Eye (tissue), 1 donor: ENCODE results near the gene HNRNPA3.
"Not testable (repeated sequence)": the region's sequence is repeated elsewhere in the genome, so short reads cannot be mapped to it uniquely, and the experiment has no call there.

Experiments used
- DNase-seq: peaks from one replicate; pipeline ENCODE4 v3.0.0-alpha.2; 2015

HNRNPA3 gene

DNA sequence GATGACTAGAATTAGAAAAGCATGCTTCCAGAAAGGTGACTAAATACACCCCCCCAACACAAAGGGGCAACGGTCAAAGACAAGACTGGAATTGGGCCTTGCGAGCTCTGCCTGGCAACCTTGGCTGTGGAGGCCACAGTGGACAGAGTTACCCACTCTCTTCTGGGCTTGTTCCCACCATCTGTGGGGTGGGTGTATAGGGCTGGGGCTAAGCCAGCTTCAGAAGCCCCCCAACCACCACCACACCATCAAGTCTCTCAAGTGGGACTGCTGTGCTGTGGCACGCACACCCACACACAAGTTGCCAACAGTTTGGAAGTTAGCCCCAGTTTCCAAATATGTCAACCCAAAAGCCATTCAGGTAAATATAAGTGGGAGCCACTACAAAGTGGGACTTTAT, 44.1 kb downstream of the HNRNPA3 start:
- no peak for DNase-seq

- no peak for DNase-seq
Observed at GRCh38 chr2:177257471-177257870, 44.9 kb downstream of the HNRNPA3 start.

- no peak for DNase-seq
Observed at GRCh38 chr2:177258059-177258458, 45.5 kb downstream of the HNRNPA3 start.

- DNase-seq: no peak
Observed at GRCh38 chr2:177260379-177260778, 47.8 kb downstream of the HNRNPA3 start.

- DNase-seq: peak; percentile 19
Observed at GRCh38 chr2:177261116-177262060, 48.8 kb downstream of the HNRNPA3 start.

- DNase-seq: peak; percentile 43
Observed at GRCh38 chr2:177262092-177262491, 49.5 kb downstream of the HNRNPA3 start.

- DNase-seq: no peak
Observed at GRCh38 chr2:177262958-177263450, 50.4 kb downstream of the HNRNPA3 start.

DNA sequence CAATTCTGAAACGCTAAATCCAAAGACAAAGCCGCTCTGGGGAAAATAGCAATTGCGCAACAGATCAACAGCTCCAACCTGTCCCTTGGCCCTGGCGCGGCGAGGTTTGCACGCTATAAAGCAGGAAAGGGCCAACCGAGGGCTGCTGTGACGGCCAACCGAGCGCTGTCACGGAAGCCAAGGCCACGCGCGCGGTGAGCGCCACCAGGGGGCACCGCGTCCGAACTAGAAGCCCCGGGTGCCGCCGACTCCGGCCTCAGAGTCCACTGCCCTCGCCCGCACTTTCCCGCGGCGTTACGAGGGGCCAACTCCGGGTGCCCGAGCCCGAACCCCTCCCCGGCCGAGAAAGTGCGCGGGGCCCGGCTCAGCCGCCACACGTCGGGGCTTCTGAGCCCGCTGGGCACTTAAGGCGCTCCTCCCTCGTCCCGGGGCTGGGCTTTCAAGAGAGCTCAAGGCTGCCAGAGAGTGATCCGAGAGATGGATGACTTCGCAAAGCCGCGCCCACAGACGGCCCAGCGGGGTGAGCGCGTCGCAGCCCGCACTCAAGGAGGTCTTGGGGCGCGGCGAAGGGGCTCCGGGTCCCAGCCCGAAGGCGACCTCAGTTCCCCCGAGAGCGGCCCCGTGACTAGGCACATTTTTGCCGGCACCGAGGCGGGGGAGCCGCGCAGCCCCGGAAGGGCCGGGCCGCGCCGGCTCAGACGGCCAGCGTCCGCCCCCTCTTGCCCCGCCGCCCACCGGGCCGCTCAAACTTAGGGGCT, 51.0 kb downstream of the HNRNPA3 start:
- peak; percentile 99 for DNase-seq

- DNase-seq: peak; percentile 86
Observed at GRCh38 chr2:177264209-177264692, 51.7 kb downstream of the HNRNPA3 start.

GRCh38 chr2:177264693-177265587, 52.3 kb downstream of the HNRNPA3 start, which contains the start of gene NFE2L2:
NFE2L2 (minus strand) TSS chr2:177264727; CDS start chr2:177264576, 151 bp downstream.
- DNase-seq: peak; percentile 94

- DNase-seq: peak; percentile 42
Observed at GRCh38 chr2:177265824-177266817, 53.5 kb downstream of the HNRNPA3 start.

- DNase-seq: not testable (repeated sequence)
Observed at GRCh38 chr2:177266955-177267354, 54.4 kb downstream of the HNRNPA3 start.

GRCh38 chr2:177268187-177268871, 55.7 kb downstream of the HNRNPA3 start:
- no peak for DNase-seq

GRCh38 chr2:177268901-177269300, 56.3 kb downstream of the HNRNPA3 start:
- DNase-seq: no peak

DNA sequence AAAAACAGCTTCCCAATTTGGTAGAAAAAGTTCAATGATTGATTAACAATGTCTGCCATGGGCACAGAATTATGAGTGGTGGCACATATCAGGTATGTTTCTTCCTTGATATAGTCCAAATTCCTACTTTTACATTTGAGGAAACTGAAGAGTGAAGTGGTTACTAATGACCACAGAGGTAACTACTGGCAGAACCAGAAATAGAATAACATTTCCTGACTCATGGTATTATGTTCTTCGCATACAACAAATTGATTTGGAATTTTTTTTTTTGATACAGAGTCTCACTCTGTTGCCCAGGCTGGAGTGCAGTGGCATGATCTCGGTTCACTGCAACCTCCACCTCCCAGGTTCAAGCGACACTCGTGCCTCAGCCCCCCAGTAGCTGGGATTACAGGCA, 57.9 kb downstream of the HNRNPA3 start:
- DNase-seq: no peak

- DNase-seq: no peak
Observed at GRCh38 chr2:177271981-177272666, 59.5 kb downstream of the HNRNPA3 start.

DNA sequence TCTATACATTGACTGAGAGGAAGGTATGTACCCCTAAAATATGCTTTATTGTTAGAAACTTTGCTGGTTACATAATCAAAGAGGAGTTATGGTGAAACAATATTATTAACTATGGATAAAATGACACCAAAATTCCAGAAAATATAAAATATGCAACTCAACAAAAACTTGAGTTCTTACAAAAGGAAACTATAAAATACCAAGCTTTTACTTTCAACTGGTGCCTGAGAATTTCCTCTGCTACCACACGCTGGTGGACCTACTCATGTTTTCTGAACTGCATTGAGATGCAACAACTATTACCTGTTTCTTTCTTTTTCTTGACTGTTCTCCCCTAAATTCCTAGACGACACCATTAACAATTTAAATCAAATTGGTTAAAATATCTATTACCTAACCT, 60.2 kb downstream of the HNRNPA3 start:
- DNase-seq: no peak

GRCh38 chr2:177273408-177273807, 60.8 kb downstream of the HNRNPA3 start:
- no peak for DNase-seq
